HG02973 (cell line): ENCODE results near the gene GPR85.
"Not testable (repeated sequence)": the region's sequence is repeated elsewhere in the genome, so short reads cannot be mapped to it uniquely, and the experiment has no call there.

ENCODE experiments used
- ATAC-seq: cut with Tn5 transposase; IDR thresholded peaks from one replicate; pipeline ENCODE4 v1.9.1; 2021; ENCODE audit warnings: moderate library complexity; ENCODE audit not compliant: unreplicated experiment

Gene GPR85

DNA sequence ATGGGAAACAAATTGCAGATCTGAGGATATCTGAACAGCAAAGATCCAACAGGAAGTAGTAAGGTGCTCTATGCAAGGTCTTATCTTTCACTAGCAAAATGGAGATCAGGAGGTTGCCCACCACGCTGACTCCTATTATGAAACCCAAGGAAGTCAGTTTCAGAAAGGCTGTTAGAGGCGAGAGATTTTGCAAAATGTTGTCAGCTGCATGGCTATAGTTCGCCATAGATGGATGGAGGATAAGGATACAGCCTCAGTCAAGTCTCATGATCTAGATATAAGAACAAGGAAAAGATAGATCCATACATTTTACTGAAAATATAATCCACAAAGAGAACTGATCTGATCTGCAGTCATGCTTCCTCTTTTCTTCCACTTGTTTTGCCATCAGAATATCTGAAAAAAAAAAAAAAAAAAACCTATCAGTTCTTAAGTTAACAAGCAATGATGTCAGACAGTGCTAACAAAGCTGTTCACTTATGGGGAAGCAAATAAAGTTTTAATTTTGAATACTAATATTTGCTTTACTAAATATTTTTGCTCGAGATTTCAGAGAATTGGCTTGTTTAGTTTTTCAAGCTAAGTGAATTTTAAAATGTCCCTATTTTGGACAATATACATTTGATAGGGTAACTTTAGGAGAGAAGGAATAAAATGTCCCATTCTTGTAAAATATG, 2.0 kb downstream of the GPR85 start:
- no peak for ATAC-seq

DNA sequence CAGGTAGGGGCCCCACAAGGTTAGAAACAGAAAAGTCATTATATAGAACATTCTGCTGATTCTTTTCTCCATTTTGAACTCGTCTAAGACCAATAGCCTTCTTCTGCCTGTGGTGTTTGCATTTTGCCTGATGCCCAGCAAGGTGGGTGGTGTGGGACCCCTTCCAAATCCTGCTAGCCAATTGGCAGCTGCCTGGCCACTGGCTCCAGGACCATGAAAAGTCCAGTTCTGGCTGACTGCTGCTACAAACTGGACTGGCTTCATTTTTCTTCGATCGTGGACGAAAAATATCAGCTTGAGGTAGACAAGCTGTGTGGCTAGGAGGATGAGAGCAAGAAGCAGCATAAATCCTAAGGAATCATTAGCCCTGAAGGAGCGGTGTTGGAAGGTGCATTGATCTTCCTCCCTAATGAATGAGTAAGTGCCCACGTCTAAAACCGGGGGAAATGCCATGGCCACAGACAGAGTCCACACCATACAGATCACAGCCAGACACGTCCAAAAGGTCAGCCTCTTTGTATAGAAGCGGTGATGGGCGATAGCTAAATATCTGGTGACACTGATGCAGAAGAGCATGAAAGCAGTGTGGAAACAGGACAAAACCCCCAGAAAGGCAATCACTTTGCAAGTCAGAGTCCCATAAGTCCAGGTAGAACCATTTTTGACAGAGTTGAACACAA, 2.7 kb downstream of the GPR85 start:
- no peak for ATAC-seq

DNA sequence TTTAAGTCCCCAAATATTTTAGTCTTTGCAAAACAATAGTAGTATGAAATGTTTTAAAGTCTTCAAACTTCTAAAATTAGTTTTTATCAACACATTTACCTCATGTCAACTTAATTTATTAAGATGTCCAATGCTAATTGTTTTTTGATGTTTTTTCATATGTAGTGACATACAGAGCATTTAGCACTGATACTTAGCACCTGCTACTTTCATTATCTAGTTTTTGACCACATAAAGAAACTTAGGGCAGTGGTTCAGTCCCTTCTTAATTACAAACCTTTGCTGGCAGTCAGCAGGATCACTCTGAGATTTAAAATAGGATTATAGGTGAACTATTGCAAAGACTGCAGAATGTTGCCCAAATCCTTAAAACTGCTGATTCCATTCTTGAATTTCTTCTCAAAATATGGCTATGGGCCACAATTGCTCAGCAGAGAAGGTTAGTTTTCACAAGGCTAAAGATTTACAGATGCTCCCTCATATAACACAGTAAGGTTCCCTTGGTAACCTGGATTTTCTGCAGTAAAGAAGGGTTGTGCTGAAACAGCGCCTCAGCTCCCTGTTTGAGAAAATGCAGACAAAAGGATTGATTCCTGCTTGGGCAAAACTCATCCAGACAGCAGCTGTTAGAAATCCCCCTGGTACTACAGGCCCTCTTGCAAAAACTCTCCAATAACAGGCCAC, 3.4 kb downstream of the GPR85 start:
- ATAC-seq: no peak

DNA sequence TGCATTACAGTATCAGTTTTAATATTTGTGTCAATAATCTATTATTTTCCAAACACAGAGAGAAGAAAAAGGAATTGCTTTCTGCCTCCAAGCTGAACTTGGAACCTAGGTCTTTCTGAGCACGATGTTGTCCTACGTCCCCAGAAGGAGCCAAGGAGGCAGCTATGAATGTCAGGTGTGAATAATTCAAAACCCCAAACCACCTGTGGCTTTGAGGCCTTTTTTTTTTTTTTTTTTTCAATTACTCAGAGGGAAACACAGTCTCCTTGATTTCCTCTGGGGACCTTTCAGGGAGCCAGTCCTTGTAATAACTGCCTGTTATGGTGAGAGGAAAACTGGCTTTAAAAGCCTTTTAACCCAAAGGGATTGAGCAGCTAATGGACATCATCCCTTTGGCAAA, 8.3 kb downstream of the GPR85 start:
- no peak for ATAC-seq

DNA sequence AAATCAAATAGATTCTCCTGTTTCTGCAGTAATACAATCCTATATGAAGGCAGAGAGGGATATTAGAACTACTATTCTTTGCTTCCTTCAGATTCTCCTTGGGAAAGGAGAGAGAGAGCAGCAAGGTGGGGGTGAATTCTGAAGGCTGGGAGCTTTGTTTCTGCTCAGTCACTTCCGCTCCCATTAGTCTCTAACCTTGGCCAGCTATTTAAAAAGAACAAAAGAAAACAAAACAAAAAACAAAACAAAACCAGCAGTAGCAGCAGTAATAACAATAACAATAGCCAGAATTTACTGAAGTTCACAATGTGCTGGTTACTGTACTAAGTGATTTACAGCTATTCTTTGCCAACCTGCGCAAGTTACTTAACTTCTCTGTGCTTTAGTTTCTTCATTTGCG, 9.9 kb downstream of the GPR85 start:
- ATAC-seq: no peak

DNA sequence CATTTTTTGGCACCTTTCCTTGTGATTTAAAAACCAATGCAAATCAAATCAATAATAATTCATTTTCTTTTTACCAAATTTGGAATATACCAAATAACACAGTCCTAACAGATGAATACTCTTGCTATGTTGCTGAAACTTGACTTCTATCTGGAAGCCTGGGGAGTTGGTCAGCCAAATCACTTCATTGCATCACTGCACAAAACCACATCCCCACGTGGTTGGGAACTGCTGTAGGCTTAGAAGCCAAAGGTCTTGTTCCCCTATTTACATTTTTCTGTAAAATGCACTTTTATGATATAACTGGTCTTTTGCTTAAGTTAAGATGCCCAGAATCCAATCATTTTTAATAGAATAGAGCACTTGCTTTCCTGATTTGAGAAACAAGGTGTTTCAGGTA, 15.2 kb downstream of the GPR85 start:
- ATAC-seq: no peak

DNA sequence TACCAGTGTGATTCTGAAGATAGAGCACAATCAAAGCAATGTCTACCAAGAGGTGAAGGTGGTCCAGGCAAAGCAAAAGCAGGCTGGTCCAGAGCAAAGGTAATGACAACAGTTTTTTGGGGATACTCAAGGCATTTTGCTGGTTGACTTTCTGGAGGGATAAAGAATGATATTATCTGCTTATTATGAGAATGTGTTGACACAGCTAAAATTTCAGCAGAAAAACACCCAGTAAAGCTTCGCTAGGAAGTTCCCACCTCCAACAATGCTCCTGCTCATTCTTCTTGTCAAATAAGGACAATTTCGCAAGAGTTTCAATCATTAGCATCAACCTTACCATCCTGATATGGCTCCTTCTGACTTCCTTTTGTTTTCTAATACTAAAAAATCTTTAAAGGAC, 24.1 kb downstream of the GPR85 start:
- no peak for ATAC-seq

DNA sequence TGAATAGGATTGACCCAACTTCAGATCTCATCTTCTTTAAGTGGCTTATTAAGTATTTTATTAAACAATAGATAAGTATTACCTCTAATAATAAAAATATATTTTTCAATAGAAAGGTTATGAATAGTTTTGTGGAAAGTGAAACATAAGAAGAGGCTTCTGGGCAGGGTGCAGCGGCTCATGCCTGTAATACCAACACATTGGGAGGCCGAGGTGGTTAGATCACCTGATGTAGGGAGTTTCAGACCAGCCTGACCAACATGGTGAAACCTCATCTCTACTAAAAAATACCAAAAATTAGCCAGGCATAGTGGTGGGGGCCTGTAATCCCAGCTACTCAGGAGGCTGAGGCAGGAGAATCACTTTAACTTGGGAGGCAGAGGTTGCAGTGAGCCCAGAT, 26.5 kb downstream of the GPR85 start:
- ATAC-seq: no peak

DNA sequence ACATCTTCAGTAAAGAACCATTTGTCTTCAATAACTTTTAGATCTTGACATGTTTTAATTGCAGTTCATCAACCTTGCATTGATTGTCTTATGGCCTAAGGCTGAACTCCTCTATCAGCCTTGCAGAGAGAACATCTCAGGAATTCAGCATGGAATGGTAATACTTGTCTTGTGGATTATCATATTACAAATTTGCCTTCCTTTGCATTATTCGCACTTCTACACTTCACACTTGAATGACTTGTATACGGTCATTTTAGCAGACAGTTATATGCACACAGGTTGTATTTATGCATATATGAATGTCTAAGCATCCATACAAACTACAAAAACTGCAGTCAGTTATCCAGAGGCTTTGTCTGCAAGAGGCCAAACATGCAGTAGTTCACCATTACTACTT, 31.7 kb downstream of the GPR85 start:
- no peak for ATAC-seq

DNA sequence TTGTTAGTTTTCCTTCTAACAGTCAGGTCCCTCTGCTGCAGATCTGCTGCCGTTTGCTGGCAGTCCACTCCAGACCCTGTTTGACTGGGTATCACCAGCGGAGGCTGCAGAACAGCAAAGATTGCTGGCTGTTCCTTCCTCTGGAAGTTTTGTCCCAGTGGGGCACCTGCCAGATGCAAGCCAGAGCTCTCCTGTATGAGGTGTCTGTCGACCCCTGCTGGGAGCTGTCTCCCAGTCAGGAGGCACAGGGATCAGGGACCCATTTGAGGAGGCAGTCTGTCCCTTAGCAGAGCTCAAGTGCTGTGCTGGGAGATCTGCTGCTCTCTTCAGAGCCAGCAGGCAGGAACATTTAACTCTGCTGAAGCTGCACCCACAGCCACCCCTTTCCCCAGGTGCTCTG, 32.4 kb downstream of the GPR85 start:
- ATAC-seq: not testable (repeated sequence)

DNA sequence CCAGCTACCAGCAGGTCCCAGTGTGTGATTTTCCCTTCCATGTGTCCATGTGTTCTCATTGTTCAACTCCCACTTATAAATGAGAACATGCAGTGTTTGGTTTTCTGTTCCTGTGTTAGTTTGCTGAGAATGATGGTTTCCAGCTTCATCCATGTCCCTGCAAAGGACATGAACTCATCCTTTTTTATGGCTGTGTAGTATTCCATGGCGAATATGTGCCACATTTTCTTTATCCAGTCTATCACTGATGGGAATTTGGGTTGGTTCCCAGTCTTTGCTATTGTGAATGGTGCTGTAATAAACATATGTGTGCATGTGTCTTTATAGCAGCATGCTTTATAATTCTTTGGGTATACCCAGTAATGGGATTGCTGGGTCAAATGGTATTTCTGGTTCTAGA, 37.4 kb downstream of the GPR85 start:
- ATAC-seq: not testable (repeated sequence)

DNA sequence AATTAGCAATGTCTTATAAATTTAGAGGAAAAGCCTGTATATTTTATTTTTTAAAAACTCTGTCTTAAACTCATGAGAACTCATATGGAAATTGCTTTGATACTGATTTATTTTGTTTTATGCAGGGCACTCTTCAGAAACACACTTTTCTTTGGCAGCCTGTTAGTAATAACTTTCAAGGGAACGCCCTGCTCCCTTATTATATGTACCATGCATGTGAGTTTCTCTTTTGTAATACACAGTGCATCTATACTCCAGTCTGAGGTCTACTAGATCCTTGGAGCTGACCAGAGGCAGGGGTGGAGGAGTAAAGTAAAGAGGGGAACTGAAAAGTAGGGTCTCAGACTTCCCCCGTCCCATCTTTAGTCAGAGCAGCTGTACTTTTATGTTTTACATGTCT, 40.2 kb downstream of the GPR85 start:
- ATAC-seq: no peak

DNA sequence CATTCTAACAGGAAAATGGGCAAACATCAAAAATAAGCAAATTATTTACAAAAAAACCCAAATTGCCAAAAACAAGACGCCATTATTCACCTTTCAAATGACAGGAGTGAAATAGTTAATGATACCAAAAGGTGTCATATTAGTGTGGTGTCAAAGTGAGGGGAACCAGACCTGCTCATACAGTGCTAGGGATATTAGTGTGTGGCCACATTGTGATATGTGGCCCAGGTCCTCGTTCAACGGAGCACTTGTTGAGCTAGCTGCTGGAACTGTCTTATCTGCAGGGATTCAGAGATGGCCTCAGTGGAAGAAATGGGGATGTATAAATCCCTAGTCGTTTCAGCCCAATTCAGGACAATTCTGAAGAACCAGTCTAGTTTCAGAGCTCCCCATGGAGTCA, 41.2 kb downstream of the GPR85 start:
- ATAC-seq: no peak

DNA sequence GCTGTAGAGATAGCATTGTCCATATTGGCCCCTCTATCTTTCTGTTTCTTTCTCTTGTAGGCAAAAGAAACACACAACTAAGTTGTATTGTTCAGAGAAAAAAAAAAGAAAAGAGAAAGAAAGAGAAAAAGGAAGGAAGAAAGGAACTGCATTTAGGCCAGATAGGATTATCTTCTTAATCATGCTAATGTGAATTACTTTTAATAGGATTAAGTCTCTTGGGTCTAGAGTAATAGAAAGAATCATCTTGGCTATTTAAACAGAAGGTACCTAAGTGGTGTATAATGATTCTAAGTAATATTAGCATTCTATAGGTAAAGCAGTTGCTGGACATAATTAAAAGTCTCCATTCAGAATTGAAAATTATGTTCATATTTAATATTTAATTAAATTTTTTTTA, 42.2 kb downstream of the GPR85 start:
- no peak for ATAC-seq

DNA sequence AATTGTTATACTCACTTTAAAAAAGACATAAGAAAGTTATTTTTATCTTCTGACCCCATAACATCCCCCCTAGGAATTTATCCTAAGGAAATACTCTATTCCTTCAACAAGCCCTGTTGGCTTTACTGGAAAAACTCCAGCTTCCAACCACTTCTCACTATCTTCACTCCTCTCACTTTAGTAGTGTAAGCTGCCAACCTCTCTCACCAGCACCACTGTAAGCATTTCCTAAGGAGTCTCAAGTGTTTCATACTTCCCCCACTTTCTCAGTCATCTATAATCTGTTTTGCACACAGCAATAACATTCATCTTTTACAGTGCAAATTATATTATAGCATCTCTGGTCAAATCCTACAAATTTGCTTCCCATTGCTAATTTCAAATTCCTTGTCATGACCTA, 45.8 kb downstream of the GPR85 start:
- no peak for ATAC-seq

DNA sequence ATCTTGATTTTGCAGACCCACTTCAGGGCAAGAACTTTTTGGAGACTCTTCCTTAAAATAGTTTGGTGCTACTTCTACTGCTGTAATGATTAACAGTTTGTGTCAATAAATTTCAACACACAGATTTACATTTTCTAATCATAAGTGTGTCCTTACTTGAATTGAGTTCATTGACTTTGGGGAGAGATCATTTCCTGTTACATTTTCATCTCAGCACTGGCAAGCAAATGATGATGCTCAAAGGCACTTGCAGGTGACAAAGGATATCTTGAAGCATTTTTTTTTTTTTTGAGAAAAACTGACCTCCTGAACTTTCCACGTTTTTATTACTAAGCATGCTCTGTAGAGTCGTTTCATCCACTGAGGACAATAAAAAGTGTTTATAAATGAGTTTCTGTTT, 52.7 kb downstream of the GPR85 start:
- ATAC-seq: no peak
